ENCODE results near the gene CDH1. TPM values are rescaled to one million over a fixed set of nuclear protein-coding genes. Genes with fewer than 3 reads are reported as not detected.
"Not testable (repeated sequence)": the region's sequence is repeated elsewhere in the genome, so short reads cannot be mapped to it uniquely, and the experiment has no call there.

The CDH1 gene
- under 0.01 TPM in 1 of 2 replicates, not detected in the other for total RNA-seq (2014; rRNA removed; shearing (Covaris generic))

DNA sequence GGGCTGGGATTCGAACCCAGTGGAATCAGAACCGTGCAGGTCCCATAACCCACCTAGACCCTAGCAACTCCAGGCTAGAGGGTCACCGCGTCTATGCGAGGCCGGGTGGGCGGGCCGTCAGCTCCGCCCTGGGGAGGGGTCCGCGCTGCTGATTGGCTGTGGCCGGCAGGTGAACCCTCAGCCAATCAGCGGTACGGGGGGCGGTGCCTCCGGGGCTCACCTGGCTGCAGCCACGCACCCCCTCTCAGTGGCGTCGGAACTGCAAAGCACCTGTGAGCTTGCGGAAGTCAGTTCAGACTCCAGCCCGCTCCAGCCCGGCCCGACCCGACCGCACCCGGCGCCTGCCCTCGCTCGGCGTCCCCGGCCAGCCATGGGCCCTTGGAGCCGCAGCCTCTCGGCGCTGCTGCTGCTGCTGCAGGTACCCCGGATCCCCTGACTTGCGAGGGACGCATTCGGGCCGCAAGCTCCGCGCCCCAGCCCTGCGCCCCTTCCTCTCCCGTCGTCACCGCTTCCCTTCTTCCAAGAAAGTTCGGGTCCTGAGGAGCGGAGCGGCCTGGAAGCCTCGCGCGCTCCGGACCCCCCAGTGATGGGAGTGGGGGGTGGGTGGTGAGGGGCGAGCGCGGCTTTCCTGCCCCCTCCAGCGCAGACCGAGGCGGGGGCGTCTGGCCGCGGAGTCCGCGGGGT is at the start of gene CDH1:
CDH1 (plus strand) TSS at position 247 of the 684 bp plus-strand sequence; CDS start at position 371, 124 bp downstream.
- DNase-seq (ENCODE audit: low read depth) = no peak

DNA sequence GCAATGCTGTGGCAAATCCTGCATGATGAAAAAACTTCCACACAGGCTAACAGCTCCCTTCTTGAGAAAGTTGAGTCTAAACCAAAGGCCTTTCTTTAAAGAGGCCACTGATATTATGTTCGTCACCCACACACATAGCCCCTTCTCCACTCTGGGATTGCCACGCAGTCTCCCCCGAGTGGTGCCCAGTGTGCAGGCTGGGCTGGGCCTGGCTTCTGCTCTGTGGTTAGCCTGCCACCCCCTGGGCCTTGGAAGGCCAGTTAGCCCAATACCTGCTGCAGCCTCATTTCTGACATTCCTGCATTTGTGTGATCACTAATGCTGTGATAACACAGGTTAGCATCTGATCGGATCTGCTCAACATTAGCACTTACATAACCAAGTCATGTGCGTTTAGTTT is 47.2 kb upstream of the CDH1 start:
- DNase-seq (ENCODE audit: low read depth) = no peak

DNA sequence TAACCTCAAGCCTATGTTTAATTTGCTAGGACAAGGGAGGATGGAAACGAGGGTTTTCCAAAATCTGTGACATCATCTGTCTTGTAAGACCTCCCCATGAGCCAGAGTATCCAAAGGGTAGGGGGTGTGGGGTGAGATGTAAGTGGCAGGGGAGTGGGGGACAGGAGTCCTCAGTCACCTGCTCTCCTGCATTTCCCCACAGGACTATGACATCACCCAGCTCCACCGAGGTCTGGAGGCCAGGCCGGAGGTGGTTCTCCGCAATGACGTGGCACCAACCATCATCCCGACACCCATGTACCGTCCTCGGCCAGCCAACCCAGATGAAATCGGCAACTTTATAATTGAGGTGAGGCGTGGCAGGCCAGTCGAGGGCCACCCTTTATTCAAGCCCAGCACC is 41.5 kb upstream of the CDH1 start:
- DNase-seq (ENCODE audit: low read depth) = no peak

- DNase-seq (ENCODE audit: low read depth) = no peak
Measured at GRCh38 chr16:68696514-68696913, 40.6 kb upstream of the CDH1 start.

DNA sequence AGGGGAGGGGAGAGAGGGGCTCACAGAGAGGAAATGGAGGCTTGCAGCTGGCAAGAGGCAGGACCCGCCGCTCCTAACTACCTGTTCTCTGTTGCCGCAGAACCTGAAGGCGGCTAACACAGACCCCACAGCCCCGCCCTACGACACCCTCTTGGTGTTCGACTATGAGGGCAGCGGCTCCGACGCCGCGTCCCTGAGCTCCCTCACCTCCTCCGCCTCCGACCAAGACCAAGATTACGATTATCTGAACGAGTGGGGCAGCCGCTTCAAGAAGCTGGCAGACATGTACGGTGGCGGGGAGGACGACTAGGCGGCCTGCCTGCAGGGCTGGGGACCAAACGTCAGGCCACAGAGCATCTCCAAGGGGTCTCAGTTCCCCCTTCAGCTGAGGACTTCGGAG is 39.0 kb upstream of the CDH1 start:
- DNase-seq (ENCODE audit: low read depth) = no peak

- no peak for DNase-seq (ENCODE audit: low read depth)
Measured at GRCh38 chr16:68700120-68700519, 37.0 kb upstream of the CDH1 start.

GRCh38 chr16:68700831-68701230 is 36.3 kb upstream of the CDH1 start:
- no peak for DNase-seq (ENCODE audit: low read depth)

GRCh38 chr16:68704232-68704867 is 32.7 kb upstream of the CDH1 start:
- DNase-seq (ENCODE audit: low read depth) = peak; percentile 76

GRCh38 chr16:68707340-68708152 is 29.5 kb upstream of the CDH1 start:
- DNase-seq (ENCODE audit: low read depth) = peak; percentile 87

DNA sequence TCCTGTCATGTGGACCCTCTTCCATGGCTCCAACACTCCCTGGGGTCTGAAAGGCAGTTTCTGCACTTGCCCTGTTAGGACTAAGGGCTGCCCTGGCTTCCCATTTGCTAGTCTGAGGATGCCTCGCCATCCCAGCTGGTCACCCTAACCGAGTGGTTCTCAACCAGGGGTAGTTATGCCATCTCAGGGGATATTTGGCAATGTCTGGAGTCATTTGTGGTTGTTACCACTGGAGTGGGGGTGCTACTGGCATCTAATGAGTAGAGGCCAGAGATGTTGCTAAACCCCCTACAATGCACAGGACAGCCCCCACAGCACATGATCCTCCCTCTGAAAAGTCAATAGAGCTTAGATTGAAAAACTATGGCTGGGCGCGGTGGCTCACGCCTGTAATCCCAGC is 26.9 kb upstream of the CDH1 start:
- no peak for DNase-seq (ENCODE audit: low read depth)

DNA sequence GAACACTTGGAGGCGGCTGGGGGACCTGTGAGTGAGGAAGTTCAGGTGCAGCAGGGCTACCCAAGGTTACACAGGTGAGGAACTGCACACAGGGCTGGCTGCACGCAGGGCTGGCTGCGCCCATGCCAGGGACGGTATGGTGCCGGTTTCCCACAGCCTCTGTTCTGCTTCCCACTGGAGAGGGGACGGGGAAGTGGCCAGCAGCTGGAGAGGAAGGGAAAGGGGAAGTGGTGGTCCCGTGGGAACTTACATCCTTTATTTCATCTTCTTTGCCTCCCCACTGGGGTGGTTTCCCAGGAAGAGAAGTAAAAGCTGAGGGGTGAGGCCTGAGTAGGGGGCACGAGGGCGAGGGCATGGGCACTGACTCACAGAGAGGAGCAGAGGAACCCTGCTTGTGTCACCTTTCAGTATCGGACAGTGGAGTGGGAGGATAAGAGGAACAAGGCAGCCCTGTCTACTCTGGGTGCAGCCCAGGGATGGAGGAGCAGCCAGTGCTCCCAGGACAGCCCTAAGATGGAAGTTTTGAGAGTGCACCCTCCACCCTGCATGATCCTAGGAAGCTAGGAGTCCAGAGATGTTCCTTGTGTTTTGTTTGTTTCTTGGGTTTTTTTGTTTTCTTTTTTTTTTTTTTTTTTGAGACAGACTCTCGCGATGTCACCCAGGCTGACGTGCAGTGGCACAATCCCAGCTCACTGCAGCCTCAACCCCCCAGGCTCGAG is 25.5 kb upstream of the CDH1 start:
- no peak for DNase-seq (ENCODE audit: low read depth)

DNA sequence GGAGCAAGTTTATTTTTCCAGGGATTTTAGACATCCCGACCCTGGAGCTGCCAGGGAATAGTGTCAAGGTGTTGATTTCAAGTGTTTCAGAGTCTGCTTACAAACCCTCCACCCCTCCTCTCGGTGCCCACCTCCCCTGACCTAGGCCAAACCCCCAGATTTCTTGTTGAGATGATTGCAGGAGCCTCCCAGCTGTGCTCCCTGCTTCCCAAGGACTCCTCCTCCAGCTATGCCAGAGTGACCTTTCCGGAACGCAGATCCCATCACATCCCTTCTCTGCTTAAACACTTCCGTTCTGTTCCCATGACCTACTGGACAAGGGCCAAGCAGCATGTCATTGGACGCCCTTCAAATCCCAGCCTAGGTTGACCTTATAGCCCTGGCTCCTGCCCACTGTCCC is 23.7 kb upstream of the CDH1 start:
- no peak for DNase-seq (ENCODE audit: low read depth)

- DNase-seq (ENCODE audit: low read depth) = no peak
Measured at GRCh38 chr16:68715471-68715870, 21.6 kb upstream of the CDH1 start.

- DNase-seq (ENCODE audit: low read depth) = not testable (repeated sequence)
Measured at GRCh38 chr16:68716516-68716915, 20.6 kb upstream of the CDH1 start.

DNA sequence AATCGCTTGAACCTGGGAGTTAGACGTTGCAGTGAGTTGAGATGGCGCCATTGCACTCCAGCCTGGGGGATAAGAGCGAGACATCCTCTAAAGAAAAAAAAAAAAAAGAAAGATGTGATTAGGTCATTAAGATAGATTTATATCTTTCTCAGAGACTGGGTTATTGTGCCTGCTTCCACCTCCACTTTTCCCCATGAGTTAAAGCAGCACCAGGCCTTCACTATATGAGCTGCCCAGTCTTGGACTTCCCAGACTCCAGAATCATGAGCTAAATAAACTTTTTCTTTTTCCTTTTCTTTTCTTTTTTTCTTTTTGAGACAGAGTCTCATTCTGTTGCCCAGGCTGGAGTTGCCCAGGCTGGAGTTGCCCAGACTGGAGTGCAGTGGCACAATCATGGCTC is 19.4 kb upstream of the CDH1 start:
- DNase-seq (ENCODE audit: low read depth) = no peak

DNA sequence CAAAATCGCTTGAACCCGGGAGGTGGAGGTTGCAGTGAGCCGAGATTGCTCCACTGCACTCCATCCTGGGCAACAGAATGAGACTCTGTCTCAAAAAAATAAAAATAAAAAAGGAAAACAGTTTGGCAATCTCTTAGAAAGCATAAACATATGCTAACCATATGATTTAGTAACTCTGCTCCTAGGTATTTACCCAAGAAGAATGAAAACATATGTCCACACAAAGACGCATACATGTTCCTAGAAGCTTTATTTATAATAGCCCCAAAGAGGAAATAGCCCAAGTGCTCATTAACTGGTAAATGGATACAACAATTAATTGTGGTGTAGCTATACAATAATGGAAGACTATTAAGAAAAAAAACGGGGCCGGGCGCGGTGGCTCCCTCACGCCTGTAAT is 18.5 kb upstream of the CDH1 start:
- no peak for DNase-seq (ENCODE audit: low read depth)

GRCh38 chr16:68719993-68720489 is 17.1 kb upstream of the CDH1 start:
- DNase-seq (ENCODE audit: low read depth) = no peak

- DNase-seq (ENCODE audit: low read depth) = no peak
Measured at GRCh38 chr16:68722119-68723024, 14.7 kb upstream of the CDH1 start.

DNA sequence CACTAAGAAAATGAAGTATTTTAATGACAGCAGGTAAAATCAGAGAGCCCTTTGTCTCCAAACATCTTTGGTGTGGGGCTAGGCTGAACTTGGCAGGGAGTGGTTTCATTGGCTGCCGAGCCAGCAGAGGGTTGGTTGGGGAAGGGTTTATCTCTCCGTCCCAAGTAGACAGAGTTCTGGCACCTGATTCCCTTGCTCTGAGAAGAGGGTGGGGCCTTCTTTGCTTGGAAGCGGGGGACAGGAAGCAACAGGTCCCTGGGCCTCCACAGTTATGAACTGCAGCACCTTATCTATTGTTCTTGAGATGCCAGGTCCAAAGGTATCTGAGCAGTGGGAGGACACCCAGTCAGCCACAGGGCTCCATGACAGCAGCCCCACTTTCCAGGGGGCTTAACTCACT is 12.3 kb upstream of the CDH1 start:
- DNase-seq (ENCODE audit: low read depth) = no peak

GRCh38 chr16:68728523-68728922 is 8.6 kb upstream of the CDH1 start:
- no peak for DNase-seq (ENCODE audit: low read depth)

DNA sequence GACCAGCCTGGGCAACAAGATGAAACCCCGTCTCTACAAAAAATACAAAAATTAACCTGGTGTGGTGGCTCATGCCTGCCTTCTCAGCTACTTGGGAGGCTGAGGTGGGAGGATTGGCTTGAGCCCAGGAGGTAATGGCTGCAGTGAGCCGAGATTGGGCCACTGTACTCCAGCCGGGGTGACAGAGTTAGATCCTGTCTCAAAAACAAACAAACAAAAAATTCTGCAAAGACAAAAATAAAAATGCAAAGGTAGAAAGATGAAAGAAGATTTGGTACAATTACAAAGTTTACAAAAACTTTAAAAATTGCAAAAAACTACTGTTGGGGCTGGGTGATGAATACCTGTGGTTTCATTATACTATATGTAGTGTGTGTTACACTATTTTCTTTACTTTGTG is 5.5 kb upstream of the CDH1 start:
- no peak for DNase-seq (ENCODE audit: low read depth)
